BJ (cell line): ENCODE measurements around the gene WBP11. TPM values are rescaled to one million over a fixed set of nuclear protein-coding genes. Genes with fewer than 3 reads are reported as not detected.

Experiments
- CTCF ChIA-PET: fragments of 350-600 bp; formaldehyde crosslinking; extraction: SDS; loops from one replicate; lab custom pipeline; 2021; ENCODE audit warnings: antibody characterized with exemption, inconsistent platforms; lab: Yijun Ruan, JAX
- POLR2A ChIA-PET: fragments of 300-600 bp; sonication (Branson Sonifier 250); formaldehyde crosslinking; extraction: SDS; loops from one replicate; lab custom pipeline; 2021; ENCODE audit warnings: antibody characterized with exemption; lab: Charles Lee
- DNase-seq: peaks from one replicate; pipeline ENCODE4 v3.0.0-alpha.2; 2011; ENCODE audit warnings: low read depth
- H3K27me3 ChIP-seq: 2 replicates; pipeline ENCODE4 v1.6.0; 2011; ENCODE audit warnings: low read length; ENCODE audit not compliant: control insufficient read depth, insufficient read depth
- H3K36me3 ChIP-seq: 2 replicates; pipeline ENCODE4 v1.5.1; 2011; ENCODE audit warnings: low read length; ENCODE audit not compliant: control insufficient read depth, insufficient read depth
- H3K4me3 ChIP-seq: 2 replicates; pipeline ENCODE4 v1.5.1; 2011; ENCODE audit warnings: low read depth, mild to moderate bottlenecking, control low read depth, low read length
- CTCF ChIP-seq: IDR thresholded peaks from 2 replicates; pipeline ENCODE4 v1.5.1; 2011; ENCODE audit warnings: low read depth, mild to moderate bottlenecking, control low read depth, inconsistent platforms, low read length, moderate library complexity; ENCODE audit not compliant: insufficient read depth
- polyA minus RNA-seq: library from RNA; depleted of rRNA, polyadenylated mRNA; stranded (reverse); fragments of >200 nt; gene quantifications from 2 replicates; pipeline ENCODE4 v1.2.3, GENCODE V29; 2011; rRNA and poly(A)+ RNA removed
- polyA plus RNA-seq: library from polyadenylated mRNA; depleted of rRNA; stranded (reverse); fragments of >200 nt; gene quantifications from 2 replicates; pipeline ENCODE4 v1.2.3, GENCODE V29; 2011; rRNA removed

WBP11 gene
- 12.3 and 12.8 TPM in 2 replicates for polyA plus RNA-seq
- 4.4 and 8.5 TPM in 2 replicates for polyA minus RNA-seq

GRCh38 chr12:14803011-14803829, at the start of gene WBP11, which contains the start of gene C12orf60:
Gene WBP11, minus strand, starts transcription at chr12:14803478. Its CDS starts 2,095 bp downstream, at chr12:14801383.
Gene C12orf60, plus strand, starts transcription at chr12:14803670. Its CDS starts 19,266 bp downstream, at chr12:14822936.
- Histone ChIP-seq H3K27me3 (no peaks in the 10 kb centered on the region), H3K4me3 (peak within 1 kb of the TSS; percentile 100), H3K36me3 (peaks cover 4% of the 10 kb centered on the region; the same call in 1 of the 2 replicates)
- ChIA-PET CTCF (interaction anchor here (0.9 to 2.6 kb wide), 5 partner anchors 8 to 33 kb away, joined by 3 to 15 read pairs (median 4); a partner anchor contains a TSS), POLR2A (interaction anchor here (0.5 to 1.8 kb wide), 7 partner anchors 11 to 192 kb away, joined by 3 to 10 read pairs (median 3); a partner anchor contains a TSS)
- DNase-seq: peak; percentile 99
- TF ChIP-seq CTCF: no peak

- no peak for TF ChIP-seq CTCF
- DNase-seq: no peak
- Histone ChIP-seq H3K36me3 (no peaks in the 10 kb centered on the region), H3K27me3 (no peaks in the 10 kb centered on the region), H3K4me3 (no peak overlapping the region)
- ChIA-PET CTCF (interaction anchor here (0.6 to 0.9 kb wide), 2 partner anchors 83 to 142 kb away, joined by 3 to 5 read pairs; no protein-coding TSS in a partner anchor), POLR2A (no interaction called here)
Measured at GRCh38 chr12:14852880-14853279, 49.6 kb upstream of the WBP11 start.

- H3K27me3 ChIP-seq: no peaks in the 10 kb centered on the region
- no peak for TF ChIP-seq CTCF
- no peak for DNase-seq
- POLR2A ChIA-PET: no interaction called here
- CTCF ChIA-PET: interaction anchor here (1.2 to 8.5 kb wide), 3 partner anchors 40 to 144 kb away, joined by 3 to 83 read pairs (median 3); no protein-coding TSS in a partner anchor
- H3K36me3 ChIP-seq: no peaks in the 10 kb centered on the region
- no peak overlapping the region for H3K4me3 ChIP-seq
Measured at GRCh38 chr12:14850929-14851663, 47.8 kb upstream of the WBP11 start.

GRCh38 chr12:14849661-14850060, 46.4 kb upstream of the WBP11 start:
- ChIA-PET POLR2A (no interaction called here), CTCF (interaction anchor here (0.9 to 8.5 kb wide), 4 partner anchors 12 to 145 kb away, joined by 3 to 83 read pairs (median 6); no protein-coding TSS in a partner anchor)
- Histone ChIP-seq H3K27me3 (no peaks in the 10 kb centered on the region), H3K36me3 (no peaks in the 10 kb centered on the region), H3K4me3 (no peak overlapping the region)
- peak; percentile 96 for DNase-seq
- no peak for TF ChIP-seq CTCF
